PFSK-1 (cell line): Measurements from ENCODE around the gene GPBAR1.

Source experiments
- FOXP2 ChIP-seq: optimal IDR thresholded peaks from 2 replicates; pipeline ENCODE3; 2011; ENCODE audit warnings: borderline replicate concordance, control low read depth, inconsistent platforms; ENCODE audit not compliant: insufficient read depth; ENCODE audit errors: extremely low read length, extremely low read depth
- POLR2AphosphoS5 ChIP-seq: IDR thresholded peaks from 2 replicates; pipeline ENCODE4 v1.6.1; 2012; ENCODE audit warnings: low read depth, mild to moderate bottlenecking, control low read depth, low read length, moderate library complexity
- TAF1 ChIP-seq: IDR thresholded peaks from 2 replicates; pipeline ENCODE4 v1.6.1; 2012; ENCODE audit warnings: low read length, control low read depth, borderline replicate concordance; ENCODE audit not compliant: insufficient read depth
- TF ChIP-seq, protein P1 (sequence below), 2 experiments: IDR thresholded peaks; 2 replicates each; pipeline versions ENCODE4 v1.6.1 to v1.8.0; 2011 to 2012; ENCODE audit warnings: low read depth in 2 of 2, low read length in 2 of 2, control low read depth in 1 of 2, inconsistent platforms in 1 of 2, mild to moderate bottlenecking in 1 of 2, moderate library complexity in 1 of 2; ENCODE audit not compliant: insufficient read depth in 1 of 2

DNA sequence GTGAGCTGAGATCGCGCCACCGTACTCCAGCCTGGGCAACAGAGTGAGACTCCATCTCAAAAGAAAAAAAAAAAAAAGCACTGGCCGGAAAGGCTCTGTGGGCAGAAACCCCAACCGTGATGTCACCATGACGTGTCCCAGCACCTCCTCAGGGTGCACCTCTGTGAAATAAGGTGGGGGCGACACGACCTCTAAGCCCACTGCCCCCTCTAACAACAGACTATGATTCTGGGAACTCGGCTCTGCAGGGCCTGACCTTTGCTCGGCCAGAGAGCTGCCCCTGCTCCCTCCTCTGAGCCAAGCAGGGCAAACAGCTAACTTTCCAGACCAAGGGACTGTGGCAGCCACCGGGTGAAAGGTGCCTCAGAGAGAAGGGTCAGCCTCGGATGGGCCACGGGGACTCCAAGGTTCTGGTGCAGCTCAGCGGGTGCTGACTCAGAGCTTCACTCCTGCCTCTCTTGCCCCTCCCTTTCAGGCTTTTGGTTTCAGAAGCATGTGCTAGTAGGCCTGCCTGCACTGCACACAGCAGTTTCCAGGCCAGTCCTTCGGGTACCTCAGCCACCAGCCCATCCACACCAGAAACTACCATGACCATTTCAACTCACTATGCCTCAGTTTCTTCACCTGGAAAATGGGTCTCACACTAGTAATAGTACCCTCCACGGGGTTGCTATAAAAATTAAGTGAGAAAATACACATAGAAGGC is 23.4 kb downstream of the GPBAR1 start:
- TF ChIP-seq, protein P1, sequence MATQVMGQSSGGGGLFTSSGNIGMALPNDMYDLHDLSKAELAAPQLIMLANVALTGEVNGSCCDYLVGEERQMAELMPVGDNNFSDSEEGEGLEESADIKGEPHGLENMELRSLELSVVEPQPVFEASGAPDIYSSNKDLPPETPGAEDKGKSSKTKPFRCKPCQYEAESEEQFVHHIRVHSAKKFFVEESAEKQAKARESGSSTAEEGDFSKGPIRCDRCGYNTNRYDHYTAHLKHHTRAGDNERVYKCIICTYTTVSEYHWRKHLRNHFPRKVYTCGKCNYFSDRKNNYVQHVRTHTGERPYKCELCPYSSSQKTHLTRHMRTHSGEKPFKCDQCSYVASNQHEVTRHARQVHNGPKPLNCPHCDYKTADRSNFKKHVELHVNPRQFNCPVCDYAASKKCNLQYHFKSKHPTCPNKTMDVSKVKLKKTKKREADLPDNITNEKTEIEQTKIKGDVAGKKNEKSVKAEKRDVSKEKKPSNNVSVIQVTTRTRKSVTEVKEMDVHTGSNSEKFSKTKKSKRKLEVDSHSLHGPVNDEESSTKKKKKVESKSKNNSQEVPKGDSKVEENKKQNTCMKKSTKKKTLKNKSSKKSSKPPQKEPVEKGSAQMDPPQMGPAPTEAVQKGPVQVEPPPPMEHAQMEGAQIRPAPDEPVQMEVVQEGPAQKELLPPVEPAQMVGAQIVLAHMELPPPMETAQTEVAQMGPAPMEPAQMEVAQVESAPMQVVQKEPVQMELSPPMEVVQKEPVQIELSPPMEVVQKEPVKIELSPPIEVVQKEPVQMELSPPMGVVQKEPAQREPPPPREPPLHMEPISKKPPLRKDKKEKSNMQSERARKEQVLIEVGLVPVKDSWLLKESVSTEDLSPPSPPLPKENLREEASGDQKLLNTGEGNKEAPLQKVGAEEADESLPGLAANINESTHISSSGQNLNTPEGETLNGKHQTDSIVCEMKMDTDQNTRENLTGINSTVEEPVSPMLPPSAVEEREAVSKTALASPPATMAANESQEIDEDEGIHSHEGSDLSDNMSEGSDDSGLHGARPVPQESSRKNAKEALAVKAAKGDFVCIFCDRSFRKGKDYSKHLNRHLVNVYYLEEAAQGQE (IDR thresholded peaks at IDR 0.05; ENCODE audit: insufficient read depth in 1 of 2, low read depth in 2 of 2, low read length in 2 of 2), result no peak
- TF ChIP-seq POLR2AphosphoS5, result no peak
- no peak for TF ChIP-seq TAF1
- TF ChIP-seq FOXP2, result no peak
